Measurements from ENCODE around the gene RAB4A. TPM values are rescaled to one million over a fixed set of nuclear protein-coding genes. Genes with fewer than 3 reads are reported as not detected.

Gene RAB4A
- total RNA-seq, 2 donors from 2014 or later: 25.5 to 29.5 TPM

DNA sequence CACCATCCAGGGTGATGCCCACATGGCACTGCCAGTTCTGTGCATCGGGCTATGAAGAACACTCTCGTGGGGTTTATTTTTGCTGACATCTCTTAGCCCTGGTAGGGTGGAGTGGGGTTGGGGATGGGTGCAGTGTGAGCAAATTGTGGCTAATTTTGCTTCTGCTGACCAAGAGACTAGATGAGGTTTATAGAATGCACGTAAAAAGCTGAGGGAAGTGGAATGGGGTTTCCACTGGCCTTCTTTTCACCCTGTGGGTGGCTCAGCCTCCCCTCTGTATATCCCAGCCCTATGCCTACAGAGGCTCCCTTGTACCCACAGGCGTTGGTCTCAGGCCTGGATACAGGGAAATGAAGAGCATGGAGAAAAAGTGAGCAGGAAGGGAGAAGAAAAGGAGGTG lies 44.1 kb upstream of the RAB4A start:
- Histone ChIP-seq H3K36me3 (no peaks in the 10 kb centered on the region), H3K27me3 (replicated peaks; ENCODE audit: insufficient read depth) (no peaks in the 10 kb centered on the region), H3K4me1 (ENCODE audit: control insufficient read depth in 1 of 2, low read depth in 2 of 2) (peaks cover 20 to 48% of the 10 kb centered on the region in 2 donors), H3K27ac (no peak overlapping the region), H3K9me3 (no peaks in the 10 kb centered on the region), H3K4me3 (no peak overlapping the region)
- ATAC-seq (ENCODE audit: insufficient number of reproducible peaks, low FRiP score, low read depth): no peak
- TF ChIP-seq, protein P1, sequence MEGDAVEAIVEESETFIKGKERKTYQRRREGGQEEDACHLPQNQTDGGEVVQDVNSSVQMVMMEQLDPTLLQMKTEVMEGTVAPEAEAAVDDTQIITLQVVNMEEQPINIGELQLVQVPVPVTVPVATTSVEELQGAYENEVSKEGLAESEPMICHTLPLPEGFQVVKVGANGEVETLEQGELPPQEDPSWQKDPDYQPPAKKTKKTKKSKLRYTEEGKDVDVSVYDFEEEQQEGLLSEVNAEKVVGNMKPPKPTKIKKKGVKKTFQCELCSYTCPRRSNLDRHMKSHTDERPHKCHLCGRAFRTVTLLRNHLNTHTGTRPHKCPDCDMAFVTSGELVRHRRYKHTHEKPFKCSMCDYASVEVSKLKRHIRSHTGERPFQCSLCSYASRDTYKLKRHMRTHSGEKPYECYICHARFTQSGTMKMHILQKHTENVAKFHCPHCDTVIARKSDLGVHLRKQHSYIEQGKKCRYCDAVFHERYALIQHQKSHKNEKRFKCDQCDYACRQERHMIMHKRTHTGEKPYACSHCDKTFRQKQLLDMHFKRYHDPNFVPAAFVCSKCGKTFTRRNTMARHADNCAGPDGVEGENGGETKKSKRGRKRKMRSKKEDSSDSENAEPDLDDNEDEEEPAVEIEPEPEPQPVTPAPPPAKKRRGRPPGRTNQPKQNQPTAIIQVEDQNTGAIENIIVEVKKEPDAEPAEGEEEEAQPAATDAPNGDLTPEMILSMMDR (IDR thresholded peaks at IDR 0.05): no peak
- no peak for DNase-seq (ENCODE audit: low spot score)

GRCh38 chr1:229227298-229227919 lies 43.5 kb upstream of the RAB4A start:
- Histone ChIP-seq H3K36me3 (no peaks in the 10 kb centered on the region), H3K4me1 (ENCODE audit: control insufficient read depth in 1 of 2, low read depth in 2 of 2) (peaks cover 17 to 41% of the 10 kb centered on the region in 2 donors), H3K9me3 (no peaks in the 10 kb centered on the region), H3K27ac (no peak overlapping the region), H3K27me3 (replicated peaks; ENCODE audit: insufficient read depth) (no peaks in the 10 kb centered on the region), H3K4me3 (no peak overlapping the region)
- no peak for ATAC-seq (ENCODE audit: insufficient number of reproducible peaks, low FRiP score, low read depth)
- no peak for DNase-seq (ENCODE audit: low spot score)
- TF ChIP-seq, protein P1 (IDR thresholded peaks at IDR 0.05): peak; percentile 85

DNA sequence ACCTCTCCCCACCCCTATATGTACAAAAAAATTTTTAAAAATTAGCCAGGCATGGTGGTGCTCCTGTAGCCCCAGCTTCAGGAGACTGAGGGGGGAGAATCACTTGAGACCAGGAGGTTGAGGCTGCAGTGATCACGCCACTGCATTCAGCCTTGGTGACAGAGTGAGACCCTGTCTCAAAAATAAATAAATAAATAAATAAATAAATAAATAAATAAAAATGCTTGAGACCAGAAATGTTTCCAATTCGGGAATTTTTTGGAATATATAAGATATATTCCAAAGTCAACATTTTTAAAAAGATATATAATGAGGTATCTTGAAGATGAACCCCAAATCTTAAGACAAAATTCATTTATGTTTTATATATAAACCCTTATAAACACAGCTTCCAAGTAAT lies 42.4 kb upstream of the RAB4A start:
- peaks cover 17 to 40% of the 10 kb centered on the region in 2 donors for H3K4me1 ChIP-seq (ENCODE audit: control insufficient read depth in 1 of 2, low read depth in 2 of 2)
- ATAC-seq (ENCODE audit: insufficient number of reproducible peaks, low FRiP score, low read depth) (no peak), DNase-seq (ENCODE audit: low spot score) (no peak)

DNA sequence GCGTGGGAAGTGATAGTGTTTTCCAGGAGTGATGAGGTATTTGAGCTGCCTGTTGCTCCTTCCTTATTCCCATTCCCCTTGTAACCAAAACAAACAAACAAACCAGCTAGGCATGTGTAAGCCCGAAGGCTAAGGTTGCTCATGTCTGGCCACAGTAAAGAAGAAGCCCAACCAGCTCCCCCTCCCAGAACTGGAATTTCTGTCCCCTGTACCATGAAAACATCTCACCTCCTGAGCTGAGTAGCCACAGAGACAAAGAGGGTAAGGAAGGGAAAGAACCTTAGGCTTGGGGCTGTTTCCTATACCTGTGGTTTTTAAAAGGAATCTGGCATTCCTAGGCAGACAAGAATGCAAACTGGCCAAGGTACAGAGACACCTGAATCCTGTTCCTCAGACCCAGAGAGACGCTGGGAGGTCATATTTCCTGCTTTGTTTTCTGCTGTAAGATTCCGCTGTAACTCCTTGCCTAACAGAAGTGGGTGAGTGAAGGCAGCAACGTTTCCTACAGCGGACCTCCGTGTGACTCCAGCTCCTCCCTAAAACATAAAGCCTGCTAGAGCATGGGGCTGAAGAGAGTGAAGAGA lies 41.7 kb upstream of the RAB4A start:
- H3K4me3 ChIP-seq: peak overlapping the region; percentile 35
- H3K27me3 ChIP-seq (replicated peaks; ENCODE audit: insufficient read depth): no peaks in the 10 kb centered on the region
- ATAC-seq (ENCODE audit: insufficient number of reproducible peaks, low FRiP score, low read depth): peak; percentile 7
- H3K9me3 ChIP-seq: no peaks in the 10 kb centered on the region
- no peaks in the 10 kb centered on the region for H3K36me3 ChIP-seq
- no peak for DNase-seq (ENCODE audit: low spot score)
- peaks cover 17 to 40% of the 10 kb centered on the region in 2 donors for H3K4me1 ChIP-seq (ENCODE audit: control insufficient read depth in 1 of 2, low read depth in 2 of 2)
- TF ChIP-seq, protein P1 (IDR thresholded peaks at IDR 0.05): no peak
- peak overlapping the region; percentile 45 to 55 for H3K27ac ChIP-seq

More for the DNA sequence above, 42.4 kb upstream of the RAB4A start:
- Histone ChIP-seq H3K4me3 (no peak overlapping the region), H3K9me3 (no peaks in the 10 kb centered on the region), H3K27ac (no peak overlapping the region), H3K36me3 (no peaks in the 10 kb centered on the region), H3K27me3 (replicated peaks; ENCODE audit: insufficient read depth) (no peaks in the 10 kb centered on the region)
- TF ChIP-seq, protein P1 (IDR thresholded peaks at IDR 0.05): no peak

- Histone ChIP-seq H3K36me3 (no peaks in the 10 kb centered on the region), H3K4me1 (ENCODE audit: control insufficient read depth in 1 of 2, low read depth in 2 of 2) (peaks cover 17 to 40% of the 10 kb centered on the region in 2 donors), H3K27me3 (replicated peaks; ENCODE audit: insufficient read depth) (no peaks in the 10 kb centered on the region), H3K9me3 (no peaks in the 10 kb centered on the region), H3K4me3 (peak overlapping the region; percentile 35), H3K27ac (peak overlapping the region; percentile 45 to 55)
- ATAC-seq (ENCODE audit: insufficient number of reproducible peaks, low FRiP score, low read depth) (peak; percentile 72), DNase-seq (ENCODE audit: low spot score) (peak; percentile 42)
- TF ChIP-seq, protein P1 (IDR thresholded peaks at IDR 0.05): no peak
Measured at GRCh38 chr1:229229721-229230139, 41.2 kb upstream of the RAB4A start.
